Liver (tissue), 9 donors: Measurements from ENCODE around the gene NFYC. TPM values are rescaled to one million over a fixed set of nuclear protein-coding genes. Genes with fewer than 3 reads are reported as not detected.

Source experiments
- DNase-seq: peaks from one replicate; pipeline ENCODE4 v3.0.0-alpha.2; 2017; ENCODE audit warnings: low spot score
- H3K27ac ChIP-seq, 2 donors: one replicate each; pipeline ENCODE4 v1.7.0; 2013; ENCODE audit warnings: inconsistent platforms in 2 of 2, low read length in 2 of 2, control low read depth in 1 of 2, low read depth in 1 of 2, mild to moderate bottlenecking in 1 of 2
- H3K27me3 ChIP-seq, 4 donors: one replicate each; pipeline versions ENCODE4 v1.6.1 to v1.7.0; 2013; ENCODE audit warnings: low read length in 3 of 4, inconsistent platforms in 1 of 4, mild to moderate bottlenecking in 1 of 4, moderate library complexity in 1 of 4; ENCODE audit not compliant: control insufficient read depth in 4 of 4, insufficient read depth in 4 of 4
- H3K36me3 ChIP-seq, 4 donors: one replicate each; pipeline versions ENCODE4 v1.6.1 to v1.7.0; 2013; ENCODE audit warnings: low read length in 3 of 4, mild to moderate bottlenecking in 3 of 4, low read depth in 1 of 4, moderate library complexity in 1 of 4; ENCODE audit not compliant: control insufficient read depth in 4 of 4, insufficient read depth in 3 of 4
- H3K4me1 ChIP-seq, 4 donors: one replicate each; pipeline versions ENCODE4 v1.6.1 to v1.7.0; 2013; ENCODE audit warnings: low read length in 3 of 4, mild to moderate bottlenecking in 3 of 4, moderate library complexity in 1 of 4; ENCODE audit not compliant: control insufficient read depth in 4 of 4, insufficient read depth in 4 of 4
- H3K4me3 ChIP-seq, 3 donors: one replicate each; pipeline versions ENCODE4 v1.6.1 to v1.7.0; 2013; ENCODE audit warnings: low read length in 3 of 3, control low read depth in 1 of 3, low read depth in 1 of 3, mild to moderate bottlenecking in 1 of 3
- H3K9ac ChIP-seq, 2 donors: one replicate each; pipeline ENCODE4 v1.7.0; 2013; ENCODE audit warnings: low read length in 2 of 2, mild to moderate bottlenecking in 2 of 2, moderate library complexity in 2 of 2, control low read depth in 1 of 2, low read depth in 1 of 2
- H3K9me3 ChIP-seq, 4 donors: one replicate each; pipeline versions ENCODE4 v1.6.1 to v1.7.0; 2013; ENCODE audit warnings: low read length in 3 of 4; ENCODE audit not compliant: control insufficient read depth in 4 of 4
- ATF3 ChIP-seq: IDR thresholded peaks from 2 replicates; pipeline ENCODE4 v1.6.1; 2016; ENCODE audit warnings: antibody characterized with exemption
- EGR1 ChIP-seq, 2 donors: IDR thresholded peaks; 2 replicates each; pipeline ENCODE4 v1.6.1; 2016 to 2018; ENCODE audit warnings: antibody characterized with exemption in 2 of 2, low read depth in 2 of 2
- FOXA1 ChIP-seq: IDR thresholded peaks from 2 replicates; pipeline ENCODE4 v1.6.1; 2016; ENCODE audit warnings: antibody characterized with exemption
- FOXA2 ChIP-seq: IDR thresholded peaks from 2 replicates; pipeline ENCODE4 v1.6.1; 2016; ENCODE audit warnings: antibody characterized with exemption
- GABPA ChIP-seq, 2 donors: IDR thresholded peaks in 1 of 2; conservative IDR thresholded peaks in 1 of 2; 2 replicates each; pipeline ENCODE4 v1.6.1; 2016; ENCODE audit warnings: antibody characterized with exemption in 2 of 2, mild to moderate bottlenecking in 1 of 2, moderate library complexity in 1 of 2
- HNF4A ChIP-seq, 2 donors: conservative IDR thresholded peaks; 2 replicates each; pipeline ENCODE4 v1.6.1; 2016; ENCODE audit warnings: antibody characterized with exemption in 2 of 2, mild to moderate bottlenecking in 2 of 2
- HNF4G ChIP-seq: IDR thresholded peaks from 2 replicates; pipeline ENCODE4 v1.6.1; 2016; ENCODE audit warnings: antibody characterized with exemption
- JUND ChIP-seq, 2 donors: IDR thresholded peaks; 2 replicates each; pipeline ENCODE4 v1.6.1; 2016; ENCODE audit warnings: antibody characterized with exemption in 2 of 2
- NR2F2 ChIP-seq: IDR thresholded peaks from 2 replicates; pipeline ENCODE4 v1.6.1; 2016; ENCODE audit warnings: antibody characterized with exemption
- RAD21 ChIP-seq, 2 donors: IDR thresholded peaks; 2 replicates each; pipeline ENCODE4 v1.6.1; 2016; ENCODE audit warnings: antibody characterized with exemption in 2 of 2, mild to moderate bottlenecking in 2 of 2
- RXRA ChIP-seq, 2 donors: IDR thresholded peaks; 2 replicates each; pipeline ENCODE4 v1.6.1; 2017 to 2018; ENCODE audit warnings: antibody characterized with exemption in 2 of 2, mild to moderate bottlenecking in 1 of 2
- SP1 ChIP-seq: IDR thresholded peaks from 2 replicates; pipeline ENCODE4 v1.6.1; 2018; ENCODE audit warnings: antibody characterized with exemption, mild to moderate bottlenecking
- TAF1 ChIP-seq: conservative IDR thresholded peaks from 2 replicates; pipeline ENCODE4 v1.6.1; 2016; ENCODE audit warnings: antibody characterized with exemption, mild to moderate bottlenecking
- YY1 ChIP-seq: IDR thresholded peaks from 2 replicates; pipeline ENCODE4 v1.6.1; 2016; ENCODE audit warnings: antibody characterized with exemption, mild to moderate bottlenecking
- WGBS: extraction: QIAGEN DNeasy Blood & Tissue Kit; methylation state at CpG from one replicate; pipeline ENCODE4 v1.1.7; 2013; 5-methylcytosine and 5-hydroxymethylcytosine counted together
- polyA plus RNA-seq, 2 donors: library from polyadenylated mRNA; stranded (reverse) in 1 of 2; unstranded in 1 of 2; fragments of 200-250 nt in 1 of 2; fragments of >200 nt in 1 of 2; fragmentation: Nextera tagmentation in 1 of 2; extraction: Ambion mirVana in 1 of 2; gene quantifications; one replicate each; pipeline versions ENCODE4 v1.2.1 to v1.2.3, GENCODE V29; 2013 to 2015
- total RNA-seq, 2 donors: library from RNA; depleted of rRNA; stranded (reverse); fragments of >200 nt; gene quantifications; one replicate each; pipeline ENCODE4 v1.2.3, GENCODE V29; 2014
- TF ChIP-seq, protein P1 (sequence below): fragments of 150-350 bp; IDR thresholded peaks from 2 replicates; pipeline ENCODE4 v1.5.1; 2017; ENCODE audit warnings: improper control_type of control experiment, low read depth, low read length; ENCODE audit not compliant: missing input control
- TF ChIP-seq, protein P2 (sequence below): IDR thresholded peaks from 2 replicates; pipeline ENCODE4 v1.6.1; 2016; ENCODE audit warnings: antibody characterized with exemption
- TF ChIP-seq, protein P3 (sequence below): IDR thresholded peaks from 2 replicates; pipeline ENCODE4 v1.6.1; 2016; ENCODE audit warnings: antibody characterized with exemption, mild to moderate bottlenecking
- TF ChIP-seq, protein P4 (sequence below): IDR thresholded peaks from 2 replicates; pipeline ENCODE4 v1.6.1; 2016; ENCODE audit warnings: antibody characterized with exemption
- donor health status: healthy.
- donor health status: healthy.
- donor health status: healthy.
- donor health status: healthy.
- donor health status: healthy.

NFYC gene
- total and polyA plus RNA-seq, 4 donors = 18.3 to 28.1 (median 26.8) TPM

DNA sequence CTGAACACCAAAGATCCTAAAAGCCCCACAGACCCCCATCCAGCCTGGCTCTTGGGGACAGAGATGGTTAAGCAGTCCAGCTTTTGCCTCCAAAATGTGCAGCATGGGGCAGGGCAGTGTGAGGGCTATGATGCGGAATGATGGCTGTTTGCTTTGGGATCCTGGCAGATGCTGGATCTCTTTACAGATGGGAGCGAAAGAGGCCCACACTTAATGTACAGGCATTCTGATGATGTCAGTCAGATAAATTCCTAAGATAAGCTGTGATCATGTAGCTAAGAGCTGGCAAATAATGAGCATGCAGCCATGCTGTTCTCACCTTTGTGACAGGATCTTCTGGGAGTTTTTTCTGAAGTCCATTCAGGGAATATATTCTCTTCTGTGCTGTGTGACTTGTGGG lies 74.5 kb downstream of the NFYC start:
- H3K9me3 ChIP-seq = no peaks in the 10 kb centered on the region
- TF ChIP-seq YY1 = no peak
- no peak for TF ChIP-seq RXRA (IDR thresholded peaks at IDR 0.05)
- no peak for TF ChIP-seq FOXA2
- TF ChIP-seq JUND (IDR thresholded peaks at IDR 0.05) = no peak
- TF ChIP-seq RAD21 (IDR thresholded peaks at IDR 0.05) = no peak
- TF ChIP-seq, protein P1, sequence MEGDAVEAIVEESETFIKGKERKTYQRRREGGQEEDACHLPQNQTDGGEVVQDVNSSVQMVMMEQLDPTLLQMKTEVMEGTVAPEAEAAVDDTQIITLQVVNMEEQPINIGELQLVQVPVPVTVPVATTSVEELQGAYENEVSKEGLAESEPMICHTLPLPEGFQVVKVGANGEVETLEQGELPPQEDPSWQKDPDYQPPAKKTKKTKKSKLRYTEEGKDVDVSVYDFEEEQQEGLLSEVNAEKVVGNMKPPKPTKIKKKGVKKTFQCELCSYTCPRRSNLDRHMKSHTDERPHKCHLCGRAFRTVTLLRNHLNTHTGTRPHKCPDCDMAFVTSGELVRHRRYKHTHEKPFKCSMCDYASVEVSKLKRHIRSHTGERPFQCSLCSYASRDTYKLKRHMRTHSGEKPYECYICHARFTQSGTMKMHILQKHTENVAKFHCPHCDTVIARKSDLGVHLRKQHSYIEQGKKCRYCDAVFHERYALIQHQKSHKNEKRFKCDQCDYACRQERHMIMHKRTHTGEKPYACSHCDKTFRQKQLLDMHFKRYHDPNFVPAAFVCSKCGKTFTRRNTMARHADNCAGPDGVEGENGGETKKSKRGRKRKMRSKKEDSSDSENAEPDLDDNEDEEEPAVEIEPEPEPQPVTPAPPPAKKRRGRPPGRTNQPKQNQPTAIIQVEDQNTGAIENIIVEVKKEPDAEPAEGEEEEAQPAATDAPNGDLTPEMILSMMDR = no peak
- TF ChIP-seq TAF1 = no peak
- DNase-seq = no peak
- H3K27me3 ChIP-seq = no peaks in the 10 kb centered on the region
- over 99% methylated on average over 2 of the region's 2 CpGs for WGBS
- no peak overlapping the region for H3K9ac ChIP-seq
- H3K4me1 ChIP-seq = peaks cover 2 to 14% (median 2%) of the 10 kb centered on the region in 4 donors
- H3K4me3 ChIP-seq = no peak overlapping the region
- peaks cover 12 to 74% (median 64%) of the 10 kb centered on the region in 4 donors for H3K36me3 ChIP-seq
- no peak overlapping the region for H3K27ac ChIP-seq

GRCh38 chr1:40766560-40766959 lies 75.1 kb downstream of the NFYC start:
- TF ChIP-seq, protein P2, sequence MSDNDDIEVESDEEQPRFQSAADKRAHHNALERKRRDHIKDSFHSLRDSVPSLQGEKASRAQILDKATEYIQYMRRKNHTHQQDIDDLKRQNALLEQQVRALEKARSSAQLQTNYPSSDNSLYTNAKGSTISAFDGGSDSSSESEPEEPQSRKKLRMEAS = no peak
- no peak for TF ChIP-seq HNF4A (conservative IDR thresholded peaks at IDR 0.05)
- no peak for TF ChIP-seq TAF1
- TF ChIP-seq, protein P3, sequence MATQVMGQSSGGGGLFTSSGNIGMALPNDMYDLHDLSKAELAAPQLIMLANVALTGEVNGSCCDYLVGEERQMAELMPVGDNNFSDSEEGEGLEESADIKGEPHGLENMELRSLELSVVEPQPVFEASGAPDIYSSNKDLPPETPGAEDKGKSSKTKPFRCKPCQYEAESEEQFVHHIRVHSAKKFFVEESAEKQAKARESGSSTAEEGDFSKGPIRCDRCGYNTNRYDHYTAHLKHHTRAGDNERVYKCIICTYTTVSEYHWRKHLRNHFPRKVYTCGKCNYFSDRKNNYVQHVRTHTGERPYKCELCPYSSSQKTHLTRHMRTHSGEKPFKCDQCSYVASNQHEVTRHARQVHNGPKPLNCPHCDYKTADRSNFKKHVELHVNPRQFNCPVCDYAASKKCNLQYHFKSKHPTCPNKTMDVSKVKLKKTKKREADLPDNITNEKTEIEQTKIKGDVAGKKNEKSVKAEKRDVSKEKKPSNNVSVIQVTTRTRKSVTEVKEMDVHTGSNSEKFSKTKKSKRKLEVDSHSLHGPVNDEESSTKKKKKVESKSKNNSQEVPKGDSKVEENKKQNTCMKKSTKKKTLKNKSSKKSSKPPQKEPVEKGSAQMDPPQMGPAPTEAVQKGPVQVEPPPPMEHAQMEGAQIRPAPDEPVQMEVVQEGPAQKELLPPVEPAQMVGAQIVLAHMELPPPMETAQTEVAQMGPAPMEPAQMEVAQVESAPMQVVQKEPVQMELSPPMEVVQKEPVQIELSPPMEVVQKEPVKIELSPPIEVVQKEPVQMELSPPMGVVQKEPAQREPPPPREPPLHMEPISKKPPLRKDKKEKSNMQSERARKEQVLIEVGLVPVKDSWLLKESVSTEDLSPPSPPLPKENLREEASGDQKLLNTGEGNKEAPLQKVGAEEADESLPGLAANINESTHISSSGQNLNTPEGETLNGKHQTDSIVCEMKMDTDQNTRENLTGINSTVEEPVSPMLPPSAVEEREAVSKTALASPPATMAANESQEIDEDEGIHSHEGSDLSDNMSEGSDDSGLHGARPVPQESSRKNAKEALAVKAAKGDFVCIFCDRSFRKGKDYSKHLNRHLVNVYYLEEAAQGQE = no peak
- no peak for TF ChIP-seq EGR1 (IDR thresholded peaks at IDR 0.05; ENCODE audit: low read depth in 2 of 2)
- no peak for TF ChIP-seq FOXA2
- no peak for TF ChIP-seq HNF4G
- no peak for TF ChIP-seq JUND (IDR thresholded peaks at IDR 0.05)
- TF ChIP-seq YY1 = no peak
- TF ChIP-seq FOXA1 = no peak
- no peak for TF ChIP-seq NR2F2
- TF ChIP-seq, protein P4, sequence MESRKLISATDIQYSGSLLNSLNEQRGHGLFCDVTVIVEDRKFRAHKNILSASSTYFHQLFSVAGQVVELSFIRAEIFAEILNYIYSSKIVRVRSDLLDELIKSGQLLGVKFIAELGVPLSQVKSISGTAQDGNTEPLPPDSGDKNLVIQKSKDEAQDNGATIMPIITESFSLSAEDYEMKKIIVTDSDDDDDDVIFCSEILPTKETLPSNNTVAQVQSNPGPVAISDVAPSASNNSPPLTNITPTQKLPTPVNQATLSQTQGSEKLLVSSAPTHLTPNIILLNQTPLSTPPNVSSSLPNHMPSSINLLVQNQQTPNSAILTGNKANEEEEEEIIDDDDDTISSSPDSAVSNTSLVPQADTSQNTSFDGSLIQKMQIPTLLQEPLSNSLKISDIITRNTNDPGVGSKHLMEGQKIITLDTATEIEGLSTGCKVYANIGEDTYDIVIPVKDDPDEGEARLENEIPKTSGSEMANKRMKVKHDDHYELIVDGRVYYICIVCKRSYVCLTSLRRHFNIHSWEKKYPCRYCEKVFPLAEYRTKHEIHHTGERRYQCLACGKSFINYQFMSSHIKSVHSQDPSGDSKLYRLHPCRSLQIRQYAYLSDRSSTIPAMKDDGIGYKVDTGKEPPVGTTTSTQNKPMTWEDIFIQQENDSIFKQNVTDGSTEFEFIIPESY = no peak
- no peak for TF ChIP-seq GABPA (IDR thresholded peaks at IDR 0.05 in 1 of 2, conservative IDR thresholded peaks at IDR 0.05 in 1 of 2)
- no peak for TF ChIP-seq RXRA (IDR thresholded peaks at IDR 0.05)
- no peak for TF ChIP-seq SP1
- no peak for TF ChIP-seq RAD21 (IDR thresholded peaks at IDR 0.05)
- no peak for TF ChIP-seq ATF3
- TF ChIP-seq, protein P1 = no peak

More at GRCh38 chr1:40766560-40766959, 75.1 kb downstream of the NFYC start:
- DNase-seq = no peak
- H3K27ac ChIP-seq = no peak overlapping the region
- no peak overlapping the region for H3K9ac ChIP-seq
- 97% methylated on average over 4 of the region's 4 CpGs for WGBS
- H3K4me3 ChIP-seq = no peak overlapping the region
- peaks cover 2 to 9% (median 2%) of the 10 kb centered on the region in 4 donors for H3K4me1 ChIP-seq
- no peaks in the 10 kb centered on the region for H3K27me3 ChIP-seq
- no peaks in the 10 kb centered on the region for H3K9me3 ChIP-seq
- H3K36me3 ChIP-seq = peaks cover 12 to 78% (median 64%) of the 10 kb centered on the region in 4 donors
